DMS53 treated with DMSO at 0.1 percent for 48 hours (cell line): Measurements from ENCODE around the gene COPS2.

Experiments used
- DNase-seq: peaks from one replicate; lab custom pipeline; 2025; ENCODE audit not compliant: unreplicated experiment; lab: John Stamatoyannopoulos, UW

The COPS2 gene

GRCh38 chr15:49163678-49164077 lies 8.3 kb upstream of the COPS2 start:
- no peak for DNase-seq

- no peak for DNase-seq
These were observed 632 bp upstream of the COPS2 start for GRCh38 chr15:49155834-49156627.

- no peak for DNase-seq
These were observed 645 bp downstream of the COPS2 start for GRCh38 chr15:49154799-49155109.

GRCh38 chr15:49154359-49154758 lies 1.0 kb downstream of the COPS2 start:
- DNase-seq, result no peak

- no peak for DNase-seq
These were observed 2.7 kb downstream of the COPS2 start for GRCh38 chr15:49152552-49153312.

GRCh38 chr15:49151831-49152230 lies 3.6 kb downstream of the COPS2 start:
- no peak for DNase-seq

GRCh38 chr15:49148727-49149126 lies 6.7 kb downstream of the COPS2 start:
- no peak for DNase-seq

GRCh38 chr15:49148298-49148697 lies 7.1 kb downstream of the COPS2 start:
- DNase-seq, result no peak

- DNase-seq, result peak; percentile 4
These were observed 9.5 kb downstream of the COPS2 start for GRCh38 chr15:49145651-49146609.

GRCh38 chr15:49137861-49138260 lies 17.5 kb downstream of the COPS2 start:
- DNase-seq, result no peak

- no peak for DNase-seq
These were observed 19.5 kb downstream of the COPS2 start for GRCh38 chr15:49135911-49136310.

- DNase-seq, result no peak
These were observed 20.0 kb downstream of the COPS2 start for GRCh38 chr15:49135342-49135857.

- no peak for DNase-seq
These were observed 20.6 kb downstream of the COPS2 start for GRCh38 chr15:49134683-49135341.

GRCh38 chr15:49131403-49131802 lies 24.0 kb downstream of the COPS2 start:
- no peak for DNase-seq

- DNase-seq, result no peak
These were observed 31.0 kb downstream of the COPS2 start for GRCh38 chr15:49124371-49124770.

- no peak for DNase-seq
These were observed 32.8 kb downstream of the COPS2 start for GRCh38 chr15:49122541-49123062.

- no peak for DNase-seq
These were observed 33.5 kb downstream of the COPS2 start for GRCh38 chr15:49121901-49122300.

- no peak for DNase-seq
These were observed 34.6 kb downstream of the COPS2 start for GRCh38 chr15:49120832-49121231.

GRCh38 chr15:49116108-49116857 lies 39.1 kb downstream of the COPS2 start:
- DNase-seq, result no peak

GRCh38 chr15:49115062-49115461 lies 40.3 kb downstream of the COPS2 start:
- DNase-seq, result no peak
